ENCODE data around the gene RELCH. TPM values are rescaled to one million over a fixed set of nuclear protein-coding genes. Genes with fewer than 3 reads are reported as not detected.
A peak's percentile ranks its signal among the peaks of the same experiment; 100 is the strongest.
"Not testable (repeated sequence)": the region's sequence is repeated elsewhere in the genome, so short reads cannot be mapped to it uniquely, and the experiment has no call there.

RELCH gene, protein sequence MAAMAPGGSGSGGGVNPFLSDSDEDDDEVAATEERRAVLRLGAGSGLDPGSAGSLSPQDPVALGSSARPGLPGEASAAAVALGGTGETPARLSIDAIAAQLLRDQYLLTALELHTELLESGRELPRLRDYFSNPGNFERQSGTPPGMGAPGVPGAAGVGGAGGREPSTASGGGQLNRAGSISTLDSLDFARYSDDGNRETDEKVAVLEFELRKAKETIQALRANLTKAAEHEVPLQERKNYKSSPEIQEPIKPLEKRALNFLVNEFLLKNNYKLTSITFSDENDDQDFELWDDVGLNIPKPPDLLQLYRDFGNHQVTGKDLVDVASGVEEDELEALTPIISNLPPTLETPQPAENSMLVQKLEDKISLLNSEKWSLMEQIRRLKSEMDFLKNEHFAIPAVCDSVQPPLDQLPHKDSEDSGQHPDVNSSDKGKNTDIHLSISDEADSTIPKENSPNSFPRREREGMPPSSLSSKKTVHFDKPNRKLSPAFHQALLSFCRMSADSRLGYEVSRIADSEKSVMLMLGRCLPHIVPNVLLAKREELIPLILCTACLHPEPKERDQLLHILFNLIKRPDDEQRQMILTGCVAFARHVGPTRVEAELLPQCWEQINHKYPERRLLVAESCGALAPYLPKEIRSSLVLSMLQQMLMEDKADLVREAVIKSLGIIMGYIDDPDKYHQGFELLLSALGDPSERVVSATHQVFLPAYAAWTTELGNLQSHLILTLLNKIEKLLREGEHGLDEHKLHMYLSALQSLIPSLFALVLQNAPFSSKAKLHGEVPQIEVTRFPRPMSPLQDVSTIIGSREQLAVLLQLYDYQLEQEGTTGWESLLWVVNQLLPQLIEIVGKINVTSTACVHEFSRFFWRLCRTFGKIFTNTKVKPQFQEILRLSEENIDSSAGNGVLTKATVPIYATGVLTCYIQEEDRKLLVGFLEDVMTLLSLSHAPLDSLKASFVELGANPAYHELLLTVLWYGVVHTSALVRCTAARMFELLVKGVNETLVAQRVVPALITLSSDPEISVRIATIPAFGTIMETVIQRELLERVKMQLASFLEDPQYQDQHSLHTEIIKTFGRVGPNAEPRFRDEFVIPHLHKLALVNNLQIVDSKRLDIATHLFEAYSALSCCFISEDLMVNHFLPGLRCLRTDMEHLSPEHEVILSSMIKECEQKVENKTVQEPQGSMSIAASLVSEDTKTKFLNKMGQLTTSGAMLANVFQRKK
- 45.5 TPM for total RNA-seq (ENCODE audit: insufficient read depth, low replicate concordance)

- peak; percentile 100 for DNase-seq (ENCODE audit: low spot score)
Measured at GRCh38 chr18:62186774-62187542, at the start of gene RELCH, which contains the start of gene PIGN. Gene RELCH, plus strand, starts transcription at chr18:62187255. Its CDS starts 251 bp downstream, at chr18:62187506. Gene PIGN, minus strand, starts transcription at chr18:62187056. Its CDS starts 25,703 bp downstream, at chr18:62161353.

DNA sequence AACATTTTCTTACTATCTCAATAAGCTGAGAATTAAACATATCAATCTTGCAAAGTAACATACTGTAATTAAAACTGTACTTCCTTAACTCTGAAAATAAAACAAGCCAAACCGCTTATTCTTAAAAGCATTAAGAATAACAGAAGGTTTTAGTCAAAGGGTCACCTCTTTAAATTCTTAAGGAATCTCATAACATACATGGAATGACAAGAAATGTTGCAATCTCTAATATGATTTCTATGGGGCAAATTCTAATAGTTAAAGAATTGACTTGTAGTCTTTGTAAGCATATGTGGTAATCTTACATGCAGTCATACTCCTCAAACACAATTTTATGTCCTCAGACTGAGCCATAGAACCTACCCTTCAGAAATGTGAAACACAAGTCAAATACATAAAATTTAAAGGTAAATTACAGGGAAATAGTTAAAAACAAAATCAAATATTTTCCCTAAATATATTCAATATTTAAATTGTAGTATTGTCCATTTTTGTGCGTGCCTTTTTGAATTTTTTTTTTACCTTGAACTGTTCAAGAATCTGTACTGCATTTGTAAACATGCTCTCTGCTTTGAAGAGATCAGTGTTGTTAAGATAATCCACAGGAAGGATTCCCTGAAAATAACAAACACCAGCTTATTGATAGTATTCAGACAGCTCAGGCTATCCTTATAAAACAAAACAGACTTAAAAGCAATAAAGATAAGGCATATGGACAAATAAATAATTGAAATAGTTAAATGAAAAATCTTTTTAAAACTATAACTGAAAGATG is 48.4 kb upstream of the RELCH start:
- no peak for DNase-seq (ENCODE audit: low spot score)

DNA sequence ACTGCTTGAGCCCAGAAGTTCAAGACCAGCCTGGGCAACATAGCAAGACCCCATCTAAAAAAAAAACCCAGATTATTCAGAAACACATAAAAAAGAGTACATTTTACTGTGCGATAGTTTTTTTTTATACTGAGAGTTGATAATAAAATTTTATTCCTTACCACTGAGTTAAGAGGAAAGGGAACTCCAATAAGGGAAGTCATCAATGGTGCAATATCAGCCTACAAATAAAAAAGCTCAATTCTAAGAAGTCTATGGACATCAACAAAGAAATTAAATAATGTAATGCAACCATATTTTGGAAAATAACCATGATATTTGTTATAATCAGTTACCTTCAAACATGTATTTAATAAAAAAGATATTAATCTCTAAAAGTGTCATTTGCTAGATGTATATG is 46.8 kb upstream of the RELCH start:
- no peak for DNase-seq (ENCODE audit: low spot score)

GRCh38 chr18:62144338-62144737 is 42.7 kb upstream of the RELCH start:
- no peak for DNase-seq (ENCODE audit: low spot score)

DNA sequence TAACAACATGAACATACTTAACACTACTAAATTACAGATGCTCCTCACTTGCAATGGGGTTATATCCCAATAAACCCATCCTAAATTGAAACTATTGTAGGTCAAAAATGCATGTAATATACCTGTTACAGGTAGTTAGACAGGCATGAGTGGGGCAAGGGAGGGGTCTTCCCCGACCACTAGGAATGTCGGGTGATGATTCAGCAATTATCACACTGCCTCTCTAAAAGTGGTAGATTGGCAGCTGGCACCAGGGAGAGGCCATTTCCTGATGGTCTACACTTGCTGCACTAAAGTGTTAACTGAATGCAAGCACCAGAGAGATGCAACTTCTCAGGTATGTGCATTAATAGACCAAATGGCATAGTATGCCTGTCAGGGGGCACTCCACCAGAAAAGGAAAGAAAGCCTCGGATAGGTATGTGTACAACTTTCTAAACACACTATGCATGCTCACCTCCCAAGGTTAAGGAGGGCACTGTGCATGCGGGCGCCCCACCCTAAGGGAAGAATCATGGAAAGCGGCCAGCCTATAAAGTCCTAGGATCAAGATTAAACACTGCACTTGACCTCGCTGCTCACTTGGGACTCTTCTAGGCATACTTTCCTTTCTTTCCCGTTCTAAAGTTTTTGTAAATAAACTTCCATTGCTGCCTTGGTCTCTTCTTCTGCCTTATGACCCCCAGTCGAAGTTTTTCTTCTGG is 35.8 kb upstream of the RELCH start:
- no peak for DNase-seq (ENCODE audit: low spot score)

DNA sequence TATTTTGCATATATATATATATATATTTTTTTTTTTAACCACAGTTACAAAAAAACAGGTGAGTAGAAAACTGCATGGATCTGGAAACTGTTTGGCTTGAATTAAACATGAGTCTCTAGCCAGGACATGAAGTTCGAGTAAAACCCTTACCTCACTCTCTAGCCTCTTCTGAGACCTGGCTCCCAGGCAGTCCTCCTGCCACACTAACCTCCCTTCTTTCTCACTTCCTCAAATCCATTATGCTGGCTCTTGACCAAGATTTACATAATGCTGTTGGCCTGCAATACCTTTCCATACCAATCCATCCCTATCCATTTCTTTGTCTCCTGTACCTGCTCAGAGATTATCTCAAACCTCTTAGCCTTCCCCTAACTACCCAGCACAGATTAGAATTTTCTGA is 34.2 kb upstream of the RELCH start:
- DNase-seq (ENCODE audit: low spot score): no peak

DNA sequence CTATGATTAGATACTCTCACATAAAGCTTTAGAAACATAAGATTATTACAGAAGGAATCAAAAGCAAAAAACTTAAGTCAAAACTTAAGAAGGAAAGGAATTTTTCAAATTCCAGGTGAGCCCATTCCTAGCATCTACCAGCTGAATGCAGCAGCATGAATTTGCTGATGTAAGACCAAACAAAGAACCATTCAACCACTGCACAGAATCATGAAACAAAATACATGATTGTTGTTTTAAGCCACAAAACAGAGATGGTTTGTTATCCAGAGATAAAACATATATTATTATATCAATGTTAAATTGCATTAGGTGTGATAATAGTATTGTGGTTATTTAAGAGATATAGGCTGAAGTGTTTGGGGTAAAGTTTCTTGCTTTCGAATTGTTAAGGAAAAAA is 29.2 kb upstream of the RELCH start:
- DNase-seq (ENCODE audit: low spot score): no peak

- no peak for DNase-seq (ENCODE audit: low spot score)
Measured at GRCh38 chr18:62164310-62164709, 22.7 kb upstream of the RELCH start.

DNA sequence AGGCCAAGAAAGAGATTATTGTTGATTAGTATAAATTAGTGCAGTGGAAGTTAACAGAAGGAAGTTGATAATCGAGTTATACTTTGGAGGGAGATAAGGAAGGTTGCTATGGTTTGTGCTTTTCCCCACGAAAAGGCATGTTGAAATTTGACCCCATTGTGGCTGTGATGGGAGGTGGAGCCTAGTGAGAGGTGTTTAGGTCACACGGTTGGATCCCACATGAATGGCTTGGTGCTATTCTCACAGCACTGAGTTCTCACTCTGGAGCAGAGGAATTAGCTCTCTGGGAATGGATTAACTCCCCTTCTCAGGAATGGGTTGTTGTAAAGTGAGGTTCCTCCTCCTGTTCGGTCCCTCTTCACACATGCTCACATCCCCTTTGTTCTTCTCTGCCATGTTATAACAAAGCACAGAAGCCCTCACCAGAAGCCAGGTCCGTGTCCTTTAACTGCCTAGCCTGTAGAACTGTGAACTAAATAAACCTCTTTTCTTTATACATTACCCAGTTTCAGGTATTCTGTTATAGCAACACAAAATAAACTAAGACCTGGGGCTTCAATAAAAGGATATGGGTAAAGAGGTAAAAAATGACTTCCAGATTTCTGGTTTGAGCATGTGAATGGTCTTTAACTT is 22.1 kb upstream of the RELCH start:
- no peak for DNase-seq (ENCODE audit: low spot score)

- no peak for DNase-seq (ENCODE audit: low spot score)
Measured at GRCh38 chr18:62165583-62165982, 21.5 kb upstream of the RELCH start.

DNA sequence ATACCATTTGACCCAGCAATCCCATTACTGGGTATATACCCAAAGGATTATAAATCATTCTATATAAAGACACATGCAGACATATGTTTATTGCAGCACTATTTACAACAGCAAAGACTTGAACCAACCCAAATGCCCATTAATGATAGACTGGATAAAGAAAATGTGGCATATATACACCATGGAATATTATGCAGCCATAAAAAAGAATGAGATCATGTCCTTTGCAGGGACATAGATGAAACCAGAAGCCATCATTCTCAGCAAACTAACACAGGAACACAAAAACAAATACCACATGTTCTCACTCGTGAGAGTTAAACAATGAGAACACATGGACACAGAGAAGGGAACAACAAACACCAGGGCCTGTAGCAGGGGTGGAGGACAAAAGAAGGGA is 20.5 kb upstream of the RELCH start:
- DNase-seq (ENCODE audit: low spot score): not testable (repeated sequence)

DNA sequence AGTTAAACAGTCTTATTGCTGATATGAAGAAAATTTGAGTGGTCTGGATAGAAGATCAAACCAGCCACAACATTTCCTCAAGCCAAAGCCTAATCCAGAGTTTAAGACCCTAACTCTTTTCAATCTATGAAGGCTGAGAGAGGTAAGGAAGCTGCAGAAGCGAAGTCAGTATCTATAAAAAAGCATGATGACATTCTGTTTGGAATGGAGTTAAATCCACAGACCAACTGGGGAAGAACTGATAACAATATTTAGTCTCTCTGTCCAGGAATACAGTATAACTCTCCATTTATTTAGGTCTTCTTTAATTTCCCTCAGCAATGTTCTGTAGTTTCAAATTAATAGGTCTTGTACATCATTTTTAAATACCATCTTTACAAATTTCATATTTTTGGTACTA is 16.2 kb upstream of the RELCH start:
- DNase-seq (ENCODE audit: low spot score): peak; percentile 22

GRCh38 chr18:62172298-62172697 is 14.8 kb upstream of the RELCH start:
- no peak for DNase-seq (ENCODE audit: low spot score)

DNA sequence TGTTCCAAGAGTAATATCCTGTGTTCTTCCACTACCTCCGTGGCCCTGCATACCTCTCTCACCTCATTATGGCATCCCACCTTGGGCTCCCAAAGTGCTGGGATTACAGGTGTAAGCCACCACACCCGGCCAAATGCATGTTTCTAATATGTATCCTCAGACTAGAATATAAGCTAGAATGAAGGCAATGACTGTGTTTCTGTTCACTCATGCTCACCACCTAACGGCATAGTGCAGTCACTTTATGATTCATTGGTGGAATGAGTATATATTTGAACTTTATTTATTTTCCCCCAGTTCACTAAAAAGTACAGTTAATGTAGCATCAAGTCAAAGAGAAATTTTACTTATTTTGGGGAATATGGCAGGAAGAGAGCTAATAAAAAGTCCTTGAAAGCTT is 11.5 kb upstream of the RELCH start:
- no peak for DNase-seq (ENCODE audit: low spot score)

DNA sequence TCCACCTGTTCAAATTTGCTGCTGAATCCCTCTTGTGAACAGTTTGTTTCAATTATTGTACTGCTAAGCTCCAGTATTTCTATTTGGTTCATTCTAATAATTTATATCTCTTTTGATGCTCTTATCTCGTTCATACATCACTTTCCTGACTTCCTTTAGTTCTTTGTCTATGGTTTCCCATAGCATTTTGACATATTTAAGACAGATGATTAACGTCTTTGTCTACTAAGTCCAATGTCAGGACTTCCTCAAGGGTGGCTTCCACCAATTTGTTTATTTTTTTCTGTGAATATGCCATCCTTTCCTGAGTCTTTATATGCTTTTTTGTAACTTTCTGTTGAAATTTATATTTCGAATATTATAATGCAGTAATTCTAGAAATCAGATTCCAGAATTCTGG is 9.8 kb upstream of the RELCH start:
- DNase-seq (ENCODE audit: low spot score): no peak

DNA sequence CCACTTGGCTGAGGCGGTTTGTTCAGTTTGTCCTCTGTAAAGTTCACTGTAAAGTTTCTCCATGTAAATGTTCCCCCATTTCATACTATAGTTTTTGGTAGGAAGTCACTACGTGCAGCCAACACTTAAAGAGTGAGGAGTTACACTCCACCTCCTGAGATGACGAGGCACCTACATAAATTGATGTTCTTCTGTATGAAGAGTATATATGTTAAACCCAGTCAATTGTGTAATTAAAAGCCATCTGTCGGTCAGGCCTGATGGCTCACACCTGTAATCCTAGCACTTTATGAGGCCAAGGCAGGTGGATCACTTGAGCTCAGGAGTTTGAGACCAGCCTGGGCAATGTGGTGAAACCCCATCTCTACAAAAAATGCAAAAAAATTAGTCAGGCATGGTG is 7.8 kb upstream of the RELCH start:
- DNase-seq (ENCODE audit: low spot score): no peak

DNA sequence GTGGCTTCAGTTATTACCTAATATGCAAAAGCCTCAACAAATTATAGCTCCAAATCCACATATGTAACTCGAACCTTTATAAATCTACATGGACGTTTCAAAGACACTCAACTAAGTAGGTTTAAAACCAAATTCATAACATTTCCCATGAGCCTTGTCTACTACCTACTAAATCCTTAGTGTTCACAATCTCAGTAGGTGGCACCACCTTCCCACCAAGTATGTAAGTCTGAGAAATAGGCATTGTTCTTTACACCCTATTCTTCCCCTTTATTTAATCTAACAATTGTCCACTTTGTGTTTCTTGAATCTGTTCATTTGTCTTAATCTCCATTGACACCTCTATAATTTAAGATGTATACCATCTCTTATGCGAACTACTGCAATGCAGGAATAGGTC is 4.8 kb upstream of the RELCH start:
- DNase-seq (ENCODE audit: low spot score): no peak

DNA sequence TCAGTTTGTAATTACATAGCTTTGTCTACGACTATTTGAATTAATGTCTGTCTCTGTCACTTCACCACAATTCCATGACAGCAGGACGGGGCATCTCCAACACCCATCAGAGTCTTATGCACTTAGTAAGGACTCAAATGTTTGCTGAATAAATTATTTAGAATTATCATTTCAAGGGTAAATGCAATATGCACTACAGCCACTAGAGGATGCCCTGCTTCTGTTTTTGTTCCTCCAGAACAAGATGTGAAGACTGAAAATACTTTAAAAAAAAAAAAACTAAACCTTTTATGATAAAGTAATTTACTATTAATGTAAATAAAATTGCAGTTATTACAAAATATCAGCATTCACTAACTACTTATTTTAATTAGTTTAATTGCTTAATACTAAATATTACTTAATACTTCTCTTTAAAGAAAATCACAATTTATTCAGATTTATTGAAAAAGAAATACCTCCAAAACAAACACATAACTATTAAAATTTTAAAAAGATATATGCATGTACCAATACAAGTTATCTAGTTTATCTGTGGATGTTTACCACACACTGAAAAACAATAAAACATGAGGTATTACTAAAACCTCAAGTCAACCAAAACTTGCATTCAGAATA is 3.4 kb upstream of the RELCH start:
- DNase-seq (ENCODE audit: low spot score): peak; percentile 68

- no peak for DNase-seq (ENCODE audit: low spot score)
Measured at GRCh38 chr18:62186499-62186773, 619 bp upstream of the RELCH start.
